GM12864 (cell line): ENCODE measurements around the gene CHRNB2.
A peak's percentile ranks its signal among the peaks of the same experiment; 100 is the strongest.

Experiments used
- DNase-seq: peaks from one replicate; pipeline ENCODE4 v3.0.0-alpha.2; 2011; ENCODE audit warnings: low read depth
- H3K4me3 ChIP-seq: 2 replicates; pipeline ENCODE4 v1.5.1; 2011; ENCODE audit warnings: mild to moderate bottlenecking, low read depth, low read length, control low read depth
- CTCF ChIP-seq: IDR thresholded peaks from 2 replicates; pipeline ENCODE4 v1.5.1; 2011; ENCODE audit warnings: low read depth, mild to moderate bottlenecking, moderate library complexity, low read length, control low read depth, inconsistent platforms; ENCODE audit errors: missing control alignments

The CHRNB2 gene

GRCh38 chr1:154624746-154625643, 57.4 kb downstream of the CHRNB2 start:
- TF ChIP-seq CTCF: no peak

GRCh38 chr1:154626456-154627256, 59.1 kb downstream of the CHRNB2 start:
- TF ChIP-seq CTCF: no peak
- H3K4me3 ChIP-seq: peak overlapping the region; percentile 72
- DNase-seq: no peak

More at GRCh38 chr1:154624746-154625643, 57.4 kb downstream of the CHRNB2 start:
- no peak overlapping the region for H3K4me3 ChIP-seq
- DNase-seq: no peak

GRCh38 chr1:154627257-154628120, 59.9 kb downstream of the CHRNB2 start:
- TF ChIP-seq CTCF: no peak
- peak overlapping the region; percentile 72 for H3K4me3 ChIP-seq
- peak; percentile 68 for DNase-seq

- TF ChIP-seq CTCF: no peak
- peak overlapping the region; percentile 72 for H3K4me3 ChIP-seq
- DNase-seq: no peak
These were observed 60.5 kb downstream of the CHRNB2 start for GRCh38 chr1:154628121-154628405.

- no peak for DNase-seq
- no peak overlapping the region for H3K4me3 ChIP-seq
- TF ChIP-seq CTCF: no peak
These were observed 61.6 kb downstream of the CHRNB2 start for GRCh38 chr1:154629061-154629674.
